Neural progenitor cell (in vitro differentiated cells): ENCODE results near the gene NADSYN1. TPM values are rescaled to one million over a fixed set of nuclear protein-coding genes. Genes with fewer than 3 reads are reported as not detected.

Experiments
- DNase-seq: peaks from one replicate; pipeline ENCODE4 v3.0.0-alpha.2; 2016; ENCODE audit warnings: low spot score
- H2AFZ ChIP-seq: fragments of 200-600 bp; sonication (generic); replicated peaks from 2 replicates; pipeline ENCODE4 v1.6.1; 2016; ENCODE audit warnings: antibody characterized with exemption
- H3F3A ChIP-seq: fragments of 200-600 bp; sonication (generic); 2 replicates; pipeline ENCODE4 v1.6.1; 2016; ENCODE audit warnings: antibody characterized with exemption, low read depth
- H3K27ac ChIP-seq: fragments of 200-600 bp; sonication (generic); 2 replicates; pipeline ENCODE4 v1.5.1; 2016; ENCODE audit warnings: mild to moderate bottlenecking
- H3K27me3 ChIP-seq: fragments of 200-600 bp; sonication (generic); 2 replicates; pipeline ENCODE4 v1.6.1; 2016; ENCODE audit warnings: mild to moderate bottlenecking, moderate library complexity
- H3K36me3 ChIP-seq: fragments of 200-600 bp; sonication (generic); 2 replicates; pipeline ENCODE4 v1.5.1; 2016
- H3K4me1 ChIP-seq: fragments of 200-600 bp; sonication (generic); 2 replicates; pipeline ENCODE4 v1.6.1; 2016; ENCODE audit warnings: mixed run types
- H3K4me2 ChIP-seq: fragments of 200-600 bp; sonication (generic); 2 replicates; pipeline ENCODE4 v1.6.1; 2016
- H3K4me3 ChIP-seq: fragments of 200-600 bp; sonication (generic); 2 replicates; pipeline ENCODE4 v1.5.1; 2016
- H3K79me2 ChIP-seq: fragments of 200-600 bp; sonication (generic); 2 replicates; pipeline ENCODE4 v1.6.1; 2016; ENCODE audit warnings: low read depth
- H3K9ac ChIP-seq: fragments of 200-600 bp; sonication (generic); 2 replicates; pipeline ENCODE4 v1.6.1; 2016
- H3K9me3 ChIP-seq: fragments of 200-600 bp; sonication (generic); 2 replicates; pipeline ENCODE4 v1.5.1; 2016; ENCODE audit warnings: low read depth
- H4K20me1 ChIP-seq: fragments of 200-600 bp; sonication (generic); 2 replicates; pipeline ENCODE4 v1.6.1; 2016; ENCODE audit warnings: low read depth
- H3K27ac Mint-ChIP-seq: 3 replicates; pipeline ENCODE4 v1.8.0; 2021; ENCODE audit warnings: mixed read lengths
- H3K27me3 Mint-ChIP-seq: 2 replicates; pipeline ENCODE4 v1.8.0; 2022; ENCODE audit warnings: low read depth, mild to moderate bottlenecking, inconsistent platforms, moderate library complexity, mixed read lengths; ENCODE audit not compliant: insufficient read depth
- H3K36me3 Mint-ChIP-seq: 3 replicates; pipeline ENCODE4 v1.8.0; 2021; ENCODE audit warnings: mixed read lengths
- H3K4me1 Mint-ChIP-seq: 3 replicates; pipeline ENCODE4 v1.8.0; 2021; ENCODE audit warnings: mixed read lengths
- H3K4me3 Mint-ChIP-seq: 3 replicates; pipeline ENCODE4 v1.8.0; 2021; ENCODE audit warnings: mild to moderate bottlenecking, moderate library complexity, mixed read lengths
- H3K9me3 Mint-ChIP-seq: 3 replicates; pipeline ENCODE4 v1.8.0; 2020; ENCODE audit warnings: mixed read lengths
- CTCF ChIP-seq: fragments of 200-600 bp; sonication (generic); IDR thresholded peaks from 2 replicates; pipeline ENCODE4 v1.5.1; 2017; ENCODE audit warnings: antibody characterized with exemption, mild to moderate bottlenecking
- EZH2 ChIP-seq: fragments of 200-600 bp; sonication (generic); IDR thresholded peaks from 2 replicates; pipeline ENCODE4 v1.6.1; 2017; ENCODE audit warnings: antibody characterized with exemption, mild to moderate bottlenecking, moderate library complexity
- EZH2phosphoT487 ChIP-seq: fragments of 200-600 bp; sonication (generic); IDR thresholded peaks from 2 replicates; pipeline ENCODE4 v1.6.1; 2017; ENCODE audit warnings: antibody characterized with exemption
- total RNA-seq: library from RNA; depleted of rRNA; stranded (reverse); fragments of >200 nt; gene quantifications from 2 replicates; pipeline ENCODE4 v1.2.3, GENCODE V29; 2015; ENCODE audit warnings: low replicate concordance

NADSYN1 gene
- total RNA-seq, 1 donor from 2014 or later: 25.0 TPM

GRCh38 chr11:71500601-71501021 is 47.6 kb downstream of the NADSYN1 start:
- Histone ChIP-seq H3K9me3 (no peaks in the 10 kb centered on the region), H3F3A (peaks cover 4% of the 10 kb centered on the region), H3K4me3 (no peak overlapping the region), H3K27me3 (no peaks in the 10 kb centered on the region), H3K4me1 (peaks cover 15% of the 10 kb centered on the region), H2AFZ (no peak overlapping the region), H3K27ac (no peak overlapping the region), H3K4me2 (no peak overlapping the region), H3K79me2 (no peaks in the 10 kb centered on the region), H3K9ac (no peak overlapping the region), H3K36me3 (no peaks in the 10 kb centered on the region), H4K20me1 (no peaks in the 10 kb centered on the region)
- Mint-ChIP-seq H3K27ac (no peak overlapping the region), H3K27me3 (peaks cover 5% of the 10 kb centered on the region), H3K4me3 (no peak overlapping the region), H3K4me1 (peaks cover 17% of the 10 kb centered on the region), H3K9me3 (no peaks in the 10 kb centered on the region), H3K36me3 (peaks cover 18% of the 10 kb centered on the region)
- no peak for TF ChIP-seq EZH2phosphoT487
- TF ChIP-seq CTCF: no peak
- TF ChIP-seq EZH2: no peak
- DNase-seq: no peak

GRCh38 chr11:71501071-71501985 is 48.3 kb downstream of the NADSYN1 start:
- Histone ChIP-seq H3K4me2 (no peak overlapping the region), H3K4me1 (peaks cover 15% of the 10 kb centered on the region), H3K79me2 (no peaks in the 10 kb centered on the region), H3K9me3 (no peaks in the 10 kb centered on the region), H4K20me1 (no peaks in the 10 kb centered on the region), H3K27ac (no peak overlapping the region), H2AFZ (no peak overlapping the region), H3K4me3 (no peak overlapping the region), H3K36me3 (no peaks in the 10 kb centered on the region), H3K27me3 (no peaks in the 10 kb centered on the region), H3K9ac (no peak overlapping the region), H3F3A (peaks cover 4% of the 10 kb centered on the region)
- DNase-seq: no peak
- peaks cover 18% of the 10 kb centered on the region for H3K36me3 Mint-ChIP-seq
- peaks cover 5% of the 10 kb centered on the region for H3K27me3 Mint-ChIP-seq
- TF ChIP-seq EZH2phosphoT487 (no peak), EZH2 (no peak)
- H3K9me3 Mint-ChIP-seq: no peaks in the 10 kb centered on the region
- peaks cover 19% of the 10 kb centered on the region for H3K4me1 Mint-ChIP-seq
- no peak overlapping the region for H3K27ac Mint-ChIP-seq
- no peak overlapping the region for H3K4me3 Mint-ChIP-seq

GRCh38 chr11:71502026-71502425 is 49.0 kb downstream of the NADSYN1 start:
- TF ChIP-seq EZH2 (no peak), CTCF (no peak), EZH2phosphoT487 (no peak)
- Mint-ChIP-seq H3K4me3 (no peak overlapping the region), H3K36me3 (peaks cover 22% of the 10 kb centered on the region), H3K4me1 (peaks cover 19% of the 10 kb centered on the region), H3K9me3 (no peaks in the 10 kb centered on the region), H3K27ac (no peak overlapping the region), H3K27me3 (peaks cover 5% of the 10 kb centered on the region)
- H3K79me2 ChIP-seq: no peaks in the 10 kb centered on the region
- H4K20me1 ChIP-seq: no peaks in the 10 kb centered on the region
- H3K4me2 ChIP-seq: no peak overlapping the region
- H3K9me3 ChIP-seq: no peaks in the 10 kb centered on the region
- no peak overlapping the region for H2AFZ ChIP-seq
- no peaks in the 10 kb centered on the region for H3K27me3 ChIP-seq
- H3K4me1 ChIP-seq: peaks cover 15% of the 10 kb centered on the region
- H3K4me3 ChIP-seq: no peak overlapping the region
- no peaks in the 10 kb centered on the region for H3K36me3 ChIP-seq
- no peak overlapping the region for H3K27ac ChIP-seq
- H3K9ac ChIP-seq: no peak overlapping the region
- peaks cover 4% of the 10 kb centered on the region for H3F3A ChIP-seq
- DNase-seq: no peak
